Urinary bladder (tissue), 4 donors: ENCODE measurements around the gene DCC. TPM values are rescaled to one million over a fixed set of nuclear protein-coding genes. Genes with fewer than 3 reads are reported as not detected.

ENCODE experiments used
- DNase-seq: peaks from one replicate; pipeline ENCODE4 v3.0.0-alpha.2; 2015; ENCODE audit errors: extremely low spot score
- H3K27ac ChIP-seq: one replicate; pipeline ENCODE4 v1.5.1; 2013; ENCODE audit warnings: low read depth, mild to moderate bottlenecking, moderate library complexity
- H3K36me3 ChIP-seq: one replicate; pipeline ENCODE4 v1.6.1; 2013; ENCODE audit warnings: mild to moderate bottlenecking, moderate library complexity; ENCODE audit not compliant: insufficient read depth
- H3K4me1 ChIP-seq: one replicate; pipeline ENCODE4 v1.6.1; 2013; ENCODE audit warnings: mild to moderate bottlenecking, moderate library complexity; ENCODE audit not compliant: insufficient read depth
- H3K4me3 ChIP-seq: one replicate; pipeline ENCODE4 v1.5.1; 2013; ENCODE audit warnings: low read depth, low read length
- WGBS: extraction: QIAGEN DNeasy Blood & Tissue Kit; methylation state at CpG from one replicate; pipeline ENCODE4 v1.1.7; 2013; 5-methylcytosine and 5-hydroxymethylcytosine counted together
- polyA plus RNA-seq: library from polyadenylated mRNA; stranded (reverse); fragments of 200-250 nt; gene quantifications from one replicate; pipeline ENCODE4 v1.2.3, GENCODE V29; 2013
- total RNA-seq: library from RNA; depleted of rRNA; stranded (reverse); fragments of >200 nt; gene quantifications from one replicate; pipeline ENCODE4 v1.2.3, GENCODE V29; 2014
- donor health status: healthy with polysubstance abuse.
- donor health status: healthy.

The DCC gene
- total and polyA plus RNA-seq, 2 donors: 0.08 to 2.0 TPM

DNA sequence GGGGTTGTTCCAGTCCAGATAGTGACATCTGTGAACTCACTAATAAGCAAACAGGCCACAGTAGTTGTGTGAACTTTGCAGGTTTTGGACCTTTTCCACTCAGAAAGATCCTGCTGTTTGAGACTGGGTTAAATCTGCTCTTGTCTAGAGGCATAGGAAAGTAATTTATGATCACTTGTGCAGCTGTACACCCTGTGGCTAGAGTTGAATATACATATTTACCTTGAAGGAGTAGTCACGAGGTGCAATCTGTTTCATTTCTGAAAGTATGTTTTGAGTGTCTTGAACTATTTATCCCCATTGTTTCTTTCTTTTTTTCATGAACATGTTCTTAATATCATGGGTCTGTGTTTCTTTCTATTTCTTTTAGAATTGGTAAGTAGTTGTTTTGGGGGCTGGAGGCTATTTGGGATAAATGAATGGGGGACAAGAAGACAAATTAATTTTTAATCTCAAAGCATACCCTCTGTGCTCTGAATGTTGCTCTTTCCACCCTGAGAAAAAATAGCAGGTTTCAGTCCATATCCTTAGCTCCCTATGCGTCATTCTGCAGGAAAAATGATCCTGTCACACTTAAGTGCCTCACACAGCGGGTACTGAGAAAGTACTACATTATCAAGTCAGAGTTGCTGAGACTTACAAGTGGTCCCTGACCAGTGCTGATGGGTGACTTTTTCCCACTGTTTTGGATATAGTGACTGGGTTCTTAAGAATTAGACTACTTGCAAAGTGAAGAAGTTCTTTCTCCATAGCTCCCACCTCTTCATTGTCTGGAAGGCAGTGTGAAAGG lies 28.2 kb downstream of the DCC start:
- WGBS: 76% methylated on average over 3 of the region's 3 CpGs
- Histone ChIP-seq H3K4me3 (no peak overlapping the region), H3K36me3 (no peaks in the 10 kb centered on the region), H3K27ac (no peak overlapping the region), H3K4me1 (no peaks in the 10 kb centered on the region)
- DNase-seq: no peak

DNA sequence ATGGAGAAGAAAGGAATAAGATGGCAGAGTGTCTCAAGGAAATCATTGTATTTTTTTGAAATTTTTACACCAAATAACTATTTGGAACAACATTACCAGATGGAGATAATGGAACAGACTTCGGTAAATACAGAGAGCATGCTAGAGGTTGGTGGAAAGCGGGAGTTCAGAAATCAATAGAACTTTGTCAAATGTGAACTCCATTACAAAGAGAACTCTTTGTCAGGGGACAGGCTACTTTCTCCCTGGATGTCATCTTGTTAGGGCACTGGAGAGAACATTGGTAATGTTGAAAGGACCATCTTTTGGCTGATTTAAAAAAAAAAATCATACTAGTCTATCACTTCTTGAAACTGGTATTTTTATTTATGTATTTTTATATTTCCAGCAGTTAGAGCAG lies 30.8 kb downstream of the DCC start:
- Histone ChIP-seq H3K4me1 (no peaks in the 10 kb centered on the region), H3K36me3 (no peaks in the 10 kb centered on the region), H3K4me3 (no peak overlapping the region), H3K27ac (no peak overlapping the region)
- 93% methylated on average over 2 of the region's 2 CpGs for whole genome bisulfite sequencing
- no peak for DNase-seq

DNA sequence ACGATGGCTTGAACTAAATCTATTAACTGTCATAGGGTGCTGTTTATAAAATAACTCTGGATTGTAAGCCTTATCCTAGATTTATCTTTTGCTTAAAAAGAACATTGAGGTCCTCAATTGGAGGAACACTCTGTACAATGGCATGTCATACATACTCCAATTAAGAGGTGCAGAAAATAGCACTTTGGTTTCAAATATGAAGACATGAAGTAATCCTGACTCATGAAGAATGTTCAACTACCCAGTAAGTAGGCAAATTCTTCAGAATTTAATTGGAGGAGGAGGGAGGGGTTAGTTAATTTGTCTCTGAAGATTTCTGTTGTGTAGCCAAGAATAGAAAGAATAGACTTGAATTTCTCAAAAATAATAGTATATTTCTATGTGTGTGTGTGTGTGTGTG lies 36.1 kb downstream of the DCC start:
- Histone ChIP-seq H3K4me3 (no peak overlapping the region), H3K36me3 (no peaks in the 10 kb centered on the region), H3K4me1 (no peaks in the 10 kb centered on the region), H3K27ac (no peak overlapping the region)
- DNase-seq: no peak
- 13% methylated on average over 1 of the region's 1 CpG for WGBS

DNA sequence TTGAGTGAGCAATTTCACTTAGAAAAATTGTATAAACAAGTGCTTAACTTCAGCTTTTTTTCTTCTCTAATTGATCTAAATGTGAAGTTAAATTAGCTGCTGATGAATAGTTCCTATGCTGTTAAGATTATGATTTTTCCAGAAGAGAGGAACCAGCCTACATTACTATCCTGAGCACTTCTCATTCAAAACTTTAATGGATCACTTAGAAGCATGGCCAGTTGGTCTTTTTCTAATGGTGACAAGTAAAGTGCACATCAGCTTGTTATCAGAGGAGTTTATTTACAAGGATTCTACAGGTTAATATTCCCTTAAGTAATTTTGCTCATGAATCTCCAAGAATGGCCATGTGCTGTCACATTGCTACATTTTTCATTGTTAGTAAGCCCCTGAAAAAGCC lies 37.1 kb downstream of the DCC start:
- Histone ChIP-seq H3K4me3 (no peak overlapping the region), H3K36me3 (no peaks in the 10 kb centered on the region), H3K4me1 (no peaks in the 10 kb centered on the region), H3K27ac (no peak overlapping the region)
- DNase-seq: no peak

DNA sequence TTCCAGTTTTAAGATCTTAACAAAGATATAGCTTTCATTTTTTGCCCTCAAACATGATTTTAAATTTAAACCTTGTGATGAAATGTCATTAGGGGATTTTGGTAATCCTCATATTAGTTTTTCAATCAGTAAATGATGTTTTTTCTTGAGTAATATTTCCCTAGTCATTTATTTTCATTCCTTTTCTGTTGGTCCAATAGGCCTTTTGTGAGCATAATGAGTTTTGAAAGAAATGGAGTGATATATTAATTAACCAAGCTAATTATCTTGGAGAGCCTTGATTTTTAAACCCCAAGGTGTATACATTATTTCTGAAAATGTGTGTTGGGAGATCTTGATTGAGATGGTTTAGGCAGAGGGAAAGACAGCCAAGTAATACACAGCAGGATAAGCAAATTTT lies 46.3 kb downstream of the DCC start:
- H3K4me3 ChIP-seq: no peak overlapping the region
- no peak overlapping the region for H3K27ac ChIP-seq
- no peaks in the 10 kb centered on the region for H3K36me3 ChIP-seq
- no peaks in the 10 kb centered on the region for H3K4me1 ChIP-seq
- no peak for DNase-seq

DNA sequence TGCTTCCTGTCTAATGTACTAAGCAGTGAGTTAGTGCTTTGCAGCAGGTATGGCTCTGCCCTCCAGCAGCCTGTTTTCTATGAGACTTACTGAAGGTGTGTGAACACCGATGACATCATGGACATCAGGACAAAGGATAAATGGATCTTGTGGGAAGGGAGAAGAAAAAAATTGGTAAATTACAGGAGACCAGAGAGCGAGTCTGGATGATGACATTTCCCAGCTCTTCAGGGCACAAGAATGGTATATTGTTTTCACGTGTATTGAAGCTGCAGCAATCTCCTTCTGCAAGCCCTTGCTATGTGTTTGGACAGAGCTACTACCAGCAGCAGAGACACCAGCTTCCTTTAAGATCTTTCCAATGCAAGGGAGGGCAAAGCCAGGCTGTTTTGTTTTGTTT lies 47.2 kb downstream of the DCC start:
- H3K36me3 ChIP-seq: no peaks in the 10 kb centered on the region
- H3K4me1 ChIP-seq: no peaks in the 10 kb centered on the region
- DNase-seq: no peak
- no peak overlapping the region for H3K27ac ChIP-seq
- WGBS: 82% methylated on average over 3 of the region's 3 CpGs
- H3K4me3 ChIP-seq: no peak overlapping the region

DNA sequence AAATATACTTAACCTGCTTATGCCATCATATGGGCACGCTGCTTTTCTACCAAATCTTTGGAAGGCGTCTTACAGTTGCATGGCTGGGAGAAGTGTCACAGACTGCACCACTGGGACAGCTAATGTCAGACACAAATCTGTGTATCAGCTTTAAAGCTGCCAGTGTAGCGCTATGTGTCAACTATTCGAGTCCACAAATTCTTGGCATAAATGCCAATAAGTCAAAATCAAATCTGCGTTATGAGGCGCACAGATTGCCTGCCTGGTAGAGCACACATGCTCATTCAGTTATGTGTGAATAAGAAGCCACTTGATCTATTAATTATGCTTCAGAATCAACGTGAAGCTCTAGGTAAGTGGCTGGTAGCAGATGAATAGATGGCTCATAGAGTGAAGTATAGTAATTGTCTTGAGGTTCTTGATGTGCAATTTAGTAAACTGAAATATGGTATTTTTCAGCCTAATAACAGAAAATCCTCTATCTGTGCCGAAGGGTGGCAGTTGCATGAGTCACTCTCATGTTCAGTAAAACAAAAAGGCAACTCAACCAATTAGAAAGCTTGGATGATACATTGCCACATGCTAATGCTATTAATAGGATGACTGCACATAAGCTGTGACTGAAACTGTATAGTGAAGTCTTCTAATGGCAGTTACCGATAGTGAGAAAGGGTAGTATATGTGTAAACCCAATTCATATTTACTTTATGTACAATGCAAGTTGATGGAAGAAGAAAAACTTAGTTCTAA lies 52.0 kb downstream of the DCC start:
- no peaks in the 10 kb centered on the region for H3K36me3 ChIP-seq
- no peak overlapping the region for H3K27ac ChIP-seq
- 83% methylated on average over 9 of the region's 9 CpGs for WGBS
- H3K4me3 ChIP-seq: no peak overlapping the region
- H3K4me1 ChIP-seq: no peaks in the 10 kb centered on the region
- no peak for DNase-seq

DNA sequence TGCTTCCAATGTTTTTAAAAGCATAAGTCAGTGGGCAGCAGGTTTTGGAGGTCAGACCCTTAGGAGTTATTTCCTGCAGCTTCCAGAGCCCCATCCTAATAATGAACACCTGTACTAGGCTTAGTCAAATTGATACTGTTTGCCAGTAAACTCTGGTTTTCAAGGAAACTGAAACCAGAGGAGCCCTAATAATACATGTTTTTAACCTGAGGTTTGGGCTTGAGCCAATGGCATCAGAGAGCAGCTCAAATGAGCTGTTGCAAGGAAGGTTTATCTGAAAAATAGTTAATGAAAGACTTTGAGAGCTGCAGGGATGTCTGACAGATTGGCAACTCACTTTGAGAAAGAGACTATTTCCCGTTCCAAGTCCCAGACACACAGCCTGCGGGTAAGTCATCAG lies 54.6 kb downstream of the DCC start:
- WGBS: 49% methylated on average over 2 of the region's 2 CpGs
- Histone ChIP-seq H3K36me3 (no peaks in the 10 kb centered on the region), H3K4me3 (no peak overlapping the region), H3K4me1 (no peaks in the 10 kb centered on the region), H3K27ac (no peak overlapping the region)
- DNase-seq: no peak

DNA sequence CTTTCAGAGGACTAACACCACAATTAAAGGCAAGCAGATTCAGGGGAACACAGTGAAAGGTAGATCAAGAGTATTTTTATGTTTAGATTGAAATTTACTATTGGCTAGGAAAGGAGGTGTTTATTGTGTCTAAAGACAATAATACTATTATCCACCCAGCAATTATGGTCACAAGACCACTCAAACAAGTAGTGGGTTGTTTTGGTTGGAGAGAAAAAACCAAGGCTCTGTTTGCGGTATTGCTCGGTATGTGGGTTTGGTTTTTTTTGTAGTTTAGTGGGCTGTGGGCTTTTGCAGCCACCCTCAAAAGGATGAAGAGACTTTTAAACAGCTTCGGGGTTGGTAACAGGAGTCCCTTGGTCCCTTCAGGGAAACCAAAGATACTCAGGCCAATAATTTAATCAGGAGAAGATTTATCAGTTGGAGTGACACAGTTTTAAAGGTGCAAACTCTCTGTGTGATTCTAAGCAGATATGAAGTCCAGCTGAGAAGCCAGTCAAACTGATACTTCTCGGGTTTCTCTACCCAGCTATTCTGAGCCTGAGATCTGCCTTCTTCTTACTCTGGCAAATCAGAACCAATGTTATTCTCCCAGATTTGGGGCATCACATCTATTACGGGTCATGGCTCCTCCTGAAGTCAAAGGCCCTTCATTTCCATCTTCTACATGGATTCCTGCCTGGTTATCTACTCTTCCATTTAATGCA lies 55.3 kb downstream of the DCC start:
- Histone ChIP-seq H3K4me3 (no peak overlapping the region), H3K4me1 (no peaks in the 10 kb centered on the region), H3K36me3 (no peaks in the 10 kb centered on the region), H3K27ac (no peak overlapping the region)
- no peak for DNase-seq
- WGBS: 59% methylated on average over 5 of the region's 5 CpGs

DNA sequence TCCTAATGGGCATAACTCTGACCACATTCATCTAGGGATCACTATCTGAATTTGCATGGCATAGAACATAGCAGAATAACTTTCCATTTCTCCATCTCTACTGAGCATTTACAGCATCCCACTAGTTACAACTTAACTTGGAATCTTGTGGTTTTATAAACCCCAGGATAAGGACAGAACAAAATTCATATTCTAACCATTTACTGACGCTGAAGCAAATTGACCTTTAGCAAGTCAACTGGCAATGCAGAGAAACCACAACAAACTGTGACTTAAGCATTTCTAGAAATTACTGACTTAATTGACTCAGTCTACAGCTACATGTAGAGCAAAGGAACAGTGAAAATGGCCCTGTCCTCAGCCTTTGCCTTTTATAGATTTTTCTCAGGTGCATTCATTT lies 61.2 kb downstream of the DCC start:
- no peak overlapping the region for H3K4me3 ChIP-seq
- no peak for DNase-seq
- WGBS: 93% methylated on average over 1 of the region's 1 CpG

DNA sequence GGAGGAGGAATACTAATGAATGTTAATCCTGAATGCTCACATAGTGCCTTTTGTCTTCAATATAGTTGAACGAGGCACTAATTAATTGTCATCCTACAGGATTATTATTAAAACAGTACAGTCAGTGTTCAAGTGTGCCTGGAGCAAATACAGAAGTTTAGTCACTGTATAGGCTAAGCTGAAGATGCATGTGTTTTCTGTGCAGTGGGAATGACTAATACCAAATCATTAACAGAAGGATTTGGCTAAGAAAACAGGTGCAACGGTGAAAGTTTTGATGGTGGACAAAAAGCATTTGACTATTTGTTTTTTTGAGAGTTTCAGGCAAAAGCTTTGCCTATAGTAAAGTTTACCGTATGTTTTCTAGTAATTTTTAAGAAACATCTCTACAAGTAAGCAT lies 62.8 kb downstream of the DCC start:
- no peak for DNase-seq
- Histone ChIP-seq H3K4me3 (no peak overlapping the region), H3K27ac (no peak overlapping the region), H3K4me1 (no peaks in the 10 kb centered on the region), H3K36me3 (no peaks in the 10 kb centered on the region)
- WGBS: 66% methylated on average over 3 of the region's 3 CpGs

More for the DNA sequence above, 61.2 kb downstream of the DCC start:
- Histone ChIP-seq H3K36me3 (no peaks in the 10 kb centered on the region), H3K4me1 (no peaks in the 10 kb centered on the region), H3K27ac (no peak overlapping the region)

DNA sequence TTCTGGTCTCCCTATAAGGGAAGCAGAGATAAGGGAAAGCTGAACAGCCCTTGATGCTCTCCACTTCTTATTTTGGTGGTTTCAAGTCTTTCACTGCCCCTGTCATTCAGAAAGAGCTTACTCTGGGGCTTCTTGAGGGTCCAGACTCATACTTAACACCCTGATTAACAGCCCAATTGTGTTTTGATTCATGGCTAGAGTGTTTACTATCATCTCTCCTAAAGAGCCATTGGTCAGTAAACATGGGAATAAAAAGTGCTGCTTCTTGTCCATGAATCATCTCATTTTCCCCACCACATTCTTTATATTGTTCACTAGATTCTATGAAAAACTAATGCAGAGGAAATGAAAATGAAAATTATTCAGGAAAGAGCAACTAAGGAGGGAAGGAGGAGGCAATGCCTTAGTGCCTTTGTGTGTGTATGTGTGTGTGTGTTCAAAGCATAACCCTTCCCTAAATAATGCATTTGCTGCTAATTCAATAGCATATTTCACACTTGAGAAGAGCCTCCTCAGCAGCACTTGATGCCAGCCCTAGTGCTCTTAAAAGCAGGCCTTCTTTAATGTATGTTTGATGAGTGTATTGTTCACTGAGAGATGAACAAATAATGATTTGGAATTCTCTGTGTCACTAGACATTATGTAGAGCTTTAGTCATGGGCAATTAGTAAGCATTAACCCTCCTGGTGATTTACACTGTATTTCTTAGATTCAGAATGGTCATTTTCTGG lies 63.5 kb downstream of the DCC start:
- no peak for DNase-seq
- H3K36me3 ChIP-seq: no peaks in the 10 kb centered on the region
- H3K4me3 ChIP-seq: no peak overlapping the region
- no peak overlapping the region for H3K27ac ChIP-seq
- no peaks in the 10 kb centered on the region for H3K4me1 ChIP-seq

DNA sequence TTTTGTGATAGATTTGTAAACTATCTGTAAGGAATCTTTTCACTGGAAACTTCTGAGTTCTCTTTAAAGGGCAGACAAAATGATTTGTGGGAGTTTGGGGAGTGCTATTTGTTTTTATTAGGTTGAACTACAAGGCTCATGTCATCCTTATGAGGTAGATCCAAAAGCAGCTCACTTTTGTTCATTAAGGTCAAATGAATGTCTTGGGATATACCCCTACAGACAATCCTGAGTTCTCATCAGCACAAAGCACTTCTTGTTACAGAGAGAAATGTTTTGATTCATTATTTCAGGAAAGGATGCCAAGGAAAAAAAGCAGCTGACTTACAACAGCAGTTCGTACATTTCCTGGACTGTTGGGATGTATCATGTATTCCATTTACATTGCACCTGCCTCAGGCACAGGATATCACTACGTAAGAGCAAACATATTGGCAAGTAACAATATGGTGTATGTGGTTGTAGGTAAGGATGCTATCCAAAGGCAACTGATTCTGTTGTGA lies 68.9 kb downstream of the DCC start:
- no peak overlapping the region for H3K4me3 ChIP-seq

More for the DNA sequence above, 68.9 kb downstream of the DCC start:
- H3K36me3 ChIP-seq: no peaks in the 10 kb centered on the region
- no peaks in the 10 kb centered on the region for H3K4me1 ChIP-seq
- no peak overlapping the region for H3K27ac ChIP-seq
- peak; percentile 3 for DNase-seq
- WGBS: 71% methylated on average over 2 of the region's 2 CpGs
